GM12801 (cell line): ENCODE results near the gene CALHM4.

ENCODE experiments used
- CTCF ChIP-seq: IDR thresholded peaks from one replicate; pipeline ENCODE4 v1.5.1; 2011; ENCODE audit warnings: control low read depth; ENCODE audit not compliant: insufficient read length; ENCODE audit errors: extremely low read depth

Gene CALHM4, protein sequence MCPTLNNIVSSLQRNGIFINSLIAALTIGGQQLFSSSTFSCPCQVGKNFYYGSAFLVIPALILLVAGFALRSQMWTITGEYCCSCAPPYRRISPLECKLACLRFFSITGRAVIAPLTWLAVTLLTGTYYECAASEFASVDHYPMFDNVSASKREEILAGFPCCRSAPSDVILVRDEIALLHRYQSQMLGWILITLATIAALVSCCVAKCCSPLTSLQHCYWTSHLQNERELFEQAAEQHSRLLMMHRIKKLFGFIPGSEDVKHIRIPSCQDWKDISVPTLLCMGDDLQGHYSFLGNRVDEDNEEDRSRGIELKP

GRCh38 chr6:116553451-116553850 is at the start of gene CALHM4:
Gene CALHM4, plus strand, starts transcription at chr6:116553751. Its CDS starts 43 bp downstream, at chr6:116553794.
- TF ChIP-seq CTCF, result no peak

- no peak for TF ChIP-seq CTCF
These were observed 46.2 kb upstream of the CALHM4 start for GRCh38 chr6:116507324-116507723.

GRCh38 chr6:116508527-116508926 is 45.0 kb upstream of the CALHM4 start:
- no peak for TF ChIP-seq CTCF

GRCh38 chr6:116511424-116512110 is 42.0 kb upstream of the CALHM4 start, which contains the start of gene CALHM5:
Gene CALHM5, plus strand, starts transcription at chr6:116511639. Its CDS starts 58 bp downstream, at chr6:116511697.
- TF ChIP-seq CTCF, result no peak

GRCh38 chr6:116512111-116512559 is 41.4 kb upstream of the CALHM4 start:
- no peak for TF ChIP-seq CTCF

- TF ChIP-seq CTCF, result no peak
These were observed 40.8 kb upstream of the CALHM4 start for GRCh38 chr6:116512734-116513133.

- TF ChIP-seq CTCF, result no peak
These were observed 40.2 kb upstream of the CALHM4 start for GRCh38 chr6:116513224-116513875.
